ENCODE data around the gene P3H2. TPM values are rescaled to one million over a fixed set of nuclear protein-coding genes. Genes with fewer than 3 reads are reported as not detected.

P3H2 gene
- total RNA-seq, 4 donors from 2014 or later = 0.70 to 23.1 (median 7.5) TPM

- no peak overlapping the region for H3K27ac ChIP-seq
Observed at GRCh38 chr3:190058521-190059241, 62.0 kb downstream of the P3H2 start.

DNA sequence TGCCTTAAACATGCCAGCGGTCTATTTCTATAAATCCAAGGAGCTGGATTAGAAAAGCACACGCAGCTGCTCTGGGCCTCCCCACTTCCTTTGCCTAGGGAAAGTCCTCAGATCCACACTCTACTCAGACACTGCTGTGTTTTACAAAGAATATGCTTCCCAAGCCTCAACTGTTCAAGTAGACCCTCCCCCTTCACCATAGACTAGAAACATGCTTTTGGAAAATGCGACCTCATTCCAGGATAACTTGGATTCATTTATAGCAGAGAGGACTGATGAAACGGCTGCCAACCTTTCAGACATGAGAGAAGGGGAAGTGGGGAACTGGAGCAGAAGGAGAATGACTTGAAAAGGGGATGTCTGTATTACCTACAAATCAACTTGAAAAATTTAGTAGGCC, 64.0 kb downstream of the P3H2 start:
- no peaks in the 10 kb centered on the region for H3K4me1 ChIP-seq
- H3K9me3 ChIP-seq = no peaks in the 10 kb centered on the region
- no peaks in the 10 kb centered on the region for H3K27me3 ChIP-seq
- H3K27ac ChIP-seq = no peak overlapping the region
- H3K36me3 ChIP-seq = no peaks in the 10 kb centered on the region
- no peak for DNase-seq
- TF ChIP-seq, protein P1, sequence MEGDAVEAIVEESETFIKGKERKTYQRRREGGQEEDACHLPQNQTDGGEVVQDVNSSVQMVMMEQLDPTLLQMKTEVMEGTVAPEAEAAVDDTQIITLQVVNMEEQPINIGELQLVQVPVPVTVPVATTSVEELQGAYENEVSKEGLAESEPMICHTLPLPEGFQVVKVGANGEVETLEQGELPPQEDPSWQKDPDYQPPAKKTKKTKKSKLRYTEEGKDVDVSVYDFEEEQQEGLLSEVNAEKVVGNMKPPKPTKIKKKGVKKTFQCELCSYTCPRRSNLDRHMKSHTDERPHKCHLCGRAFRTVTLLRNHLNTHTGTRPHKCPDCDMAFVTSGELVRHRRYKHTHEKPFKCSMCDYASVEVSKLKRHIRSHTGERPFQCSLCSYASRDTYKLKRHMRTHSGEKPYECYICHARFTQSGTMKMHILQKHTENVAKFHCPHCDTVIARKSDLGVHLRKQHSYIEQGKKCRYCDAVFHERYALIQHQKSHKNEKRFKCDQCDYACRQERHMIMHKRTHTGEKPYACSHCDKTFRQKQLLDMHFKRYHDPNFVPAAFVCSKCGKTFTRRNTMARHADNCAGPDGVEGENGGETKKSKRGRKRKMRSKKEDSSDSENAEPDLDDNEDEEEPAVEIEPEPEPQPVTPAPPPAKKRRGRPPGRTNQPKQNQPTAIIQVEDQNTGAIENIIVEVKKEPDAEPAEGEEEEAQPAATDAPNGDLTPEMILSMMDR (IDR thresholded peaks at IDR 0.05) = no peak
- H3K4me3 ChIP-seq = no peak overlapping the region

More at GRCh38 chr3:190058521-190059241, 62.0 kb downstream of the P3H2 start:
- no peaks in the 10 kb centered on the region for H3K9me3 ChIP-seq
- no peaks in the 10 kb centered on the region for H3K4me1 ChIP-seq
- H3K27me3 ChIP-seq = no peaks in the 10 kb centered on the region
- no peaks in the 10 kb centered on the region for H3K36me3 ChIP-seq
- DNase-seq = no peak
- no peak overlapping the region for H3K4me3 ChIP-seq
- TF ChIP-seq, protein P1 (IDR thresholded peaks at IDR 0.05) = no peak
- TF ChIP-seq POLR2A (IDR thresholded peaks at IDR 0.05) = no peak

DNA sequence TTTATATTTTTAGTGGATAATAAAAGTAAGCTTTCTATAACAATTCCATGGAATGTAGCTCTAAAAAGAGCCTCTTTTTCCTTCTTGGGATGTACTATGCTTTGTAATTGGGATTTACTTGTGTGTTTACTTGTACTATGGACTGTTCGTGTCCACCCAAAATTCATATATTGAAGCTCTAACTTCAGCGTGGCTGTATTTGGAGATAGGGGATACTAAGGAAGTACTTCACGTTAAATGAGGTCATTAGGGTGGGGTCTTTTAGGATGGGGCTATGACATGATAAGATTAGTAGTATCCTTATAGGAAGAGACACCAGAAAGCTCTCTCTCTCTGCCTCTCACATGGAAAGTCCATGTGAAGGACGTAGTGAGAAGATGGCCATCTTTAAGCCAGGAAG, 64.9 kb downstream of the P3H2 start:
- no peak overlapping the region for H3K4me3 ChIP-seq
- H3K27ac ChIP-seq = no peak overlapping the region
- TF ChIP-seq POLR2A (IDR thresholded peaks at IDR 0.05) = no peak
- TF ChIP-seq, protein P1 (IDR thresholded peaks at IDR 0.05) = no peak
- H3K27me3 ChIP-seq = no peaks in the 10 kb centered on the region
- no peak for DNase-seq
- H3K4me1 ChIP-seq = no peaks in the 10 kb centered on the region
- no peaks in the 10 kb centered on the region for H3K9me3 ChIP-seq
- H3K36me3 ChIP-seq = no peaks in the 10 kb centered on the region

DNA sequence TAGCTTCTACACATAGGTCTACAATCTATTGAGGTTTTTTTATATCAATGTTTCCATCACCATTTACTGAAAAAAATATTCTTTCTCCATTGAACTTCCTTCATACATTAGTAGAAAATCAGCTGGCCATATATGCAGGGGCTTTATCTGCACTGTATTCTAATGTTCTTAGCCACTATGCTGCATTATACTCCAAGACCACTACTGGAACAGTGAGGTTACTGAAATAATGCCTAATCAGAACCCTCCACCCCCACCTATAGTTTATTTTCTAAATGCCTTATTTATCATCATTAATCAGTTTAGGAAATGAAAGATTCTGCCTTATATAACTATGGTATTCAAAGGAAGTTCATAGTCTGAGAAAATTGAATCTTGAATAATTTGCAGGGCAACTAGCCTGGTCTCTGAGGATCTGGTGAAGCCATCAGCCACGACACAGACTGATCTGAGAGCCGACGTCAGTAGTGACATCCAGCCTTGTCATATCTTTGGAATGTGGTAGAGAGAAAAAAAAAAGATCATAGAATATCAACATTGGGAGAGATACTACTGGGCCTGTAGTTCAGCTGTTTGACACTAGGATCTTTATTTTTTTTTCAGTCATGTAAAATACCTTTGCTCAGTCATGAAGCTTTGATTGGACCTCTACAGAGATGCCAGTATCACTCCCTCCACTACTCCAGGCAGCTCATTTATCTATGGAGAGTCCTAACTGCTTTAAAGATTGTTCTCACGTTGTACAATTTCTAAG, 66.6 kb downstream of the P3H2 start:
- Histone ChIP-seq H3K27me3 (no peaks in the 10 kb centered on the region), H3K4me1 (no peaks in the 10 kb centered on the region), H3K9me3 (no peaks in the 10 kb centered on the region), H3K4me3 (no peak overlapping the region), H3K36me3 (no peaks in the 10 kb centered on the region), H3K27ac (no peak overlapping the region)
- no peak for TF ChIP-seq POLR2A (IDR thresholded peaks at IDR 0.05)
- TF ChIP-seq, protein P1 (IDR thresholded peaks at IDR 0.05) = no peak
- DNase-seq = no peak

DNA sequence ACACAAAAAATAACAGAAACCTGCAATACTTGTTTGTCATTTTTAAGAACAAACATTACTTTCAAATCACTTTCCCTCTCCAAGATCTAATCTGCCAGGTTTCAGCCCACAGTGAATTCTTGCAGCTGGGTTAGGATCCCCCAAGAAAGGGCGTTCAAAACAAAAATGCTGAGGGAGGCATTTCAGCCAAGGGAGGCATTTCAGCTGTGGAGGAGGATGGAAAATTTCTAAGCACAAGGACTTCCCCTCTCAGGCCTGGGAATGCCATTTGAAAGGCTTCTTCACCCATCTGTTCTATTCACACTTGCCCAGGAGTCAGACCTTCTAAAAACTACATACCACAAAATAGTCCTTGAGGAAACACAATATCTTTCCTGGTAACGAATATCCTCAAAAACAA, 69.1 kb downstream of the P3H2 start:
- no peaks in the 10 kb centered on the region for H3K4me1 ChIP-seq
- no peak for DNase-seq
- H3K27ac ChIP-seq = no peak overlapping the region
- TF ChIP-seq, protein P1 (IDR thresholded peaks at IDR 0.05) = no peak
- TF ChIP-seq POLR2A (IDR thresholded peaks at IDR 0.05) = no peak
- no peaks in the 10 kb centered on the region for H3K27me3 ChIP-seq
- no peaks in the 10 kb centered on the region for H3K36me3 ChIP-seq
- no peaks in the 10 kb centered on the region for H3K9me3 ChIP-seq
- H3K4me3 ChIP-seq = no peak overlapping the region
